Stimulated activated CD4-positive, alpha-beta T cell treated with anti-CD3 and anti-CD28 coated beads, Interleukin-12 subunit alpha, Interleukin-12 subunit beta, amount 100 ng/mL, for 4 hours (primary cell): ENCODE measurements around the gene TMEM89.

Experiments used
- DNase-seq: peaks from one replicate; pipeline ENCODE4 v3.0.0-alpha.2; 2020

TMEM89 gene, protein sequence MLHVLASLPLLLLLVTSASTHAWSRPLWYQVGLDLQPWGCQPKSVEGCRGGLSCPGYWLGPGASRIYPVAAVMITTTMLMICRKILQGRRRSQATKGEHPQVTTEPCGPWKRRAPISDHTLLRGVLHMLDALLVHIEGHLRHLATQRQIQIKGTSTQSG

DNA sequence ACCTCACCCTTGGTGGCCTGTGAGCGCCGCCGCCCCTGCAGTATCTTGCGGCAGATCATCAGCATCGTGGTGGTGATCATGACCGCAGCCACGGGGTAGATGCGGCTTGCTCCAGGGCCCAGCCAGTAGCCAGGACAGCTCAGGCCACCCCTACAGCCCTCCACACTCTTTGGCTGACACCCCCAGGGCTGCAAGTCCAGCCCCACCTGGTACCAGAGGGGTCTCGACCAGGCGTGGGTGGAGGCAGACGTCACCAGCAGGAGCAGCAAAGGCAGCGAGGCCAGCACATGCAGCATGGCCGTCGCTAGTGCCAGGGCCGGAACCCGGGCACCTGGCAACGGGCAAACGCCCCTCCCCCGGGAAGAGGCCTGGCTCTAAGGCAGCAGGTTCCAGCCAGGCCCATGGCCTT, at the start of gene TMEM89:
Gene TMEM89 (minus strand): TSS at position 309 of the 409 bp plus-strand sequence. CDS start 13 bp downstream, at position 296.
- DNase-seq = no peak

DNA sequence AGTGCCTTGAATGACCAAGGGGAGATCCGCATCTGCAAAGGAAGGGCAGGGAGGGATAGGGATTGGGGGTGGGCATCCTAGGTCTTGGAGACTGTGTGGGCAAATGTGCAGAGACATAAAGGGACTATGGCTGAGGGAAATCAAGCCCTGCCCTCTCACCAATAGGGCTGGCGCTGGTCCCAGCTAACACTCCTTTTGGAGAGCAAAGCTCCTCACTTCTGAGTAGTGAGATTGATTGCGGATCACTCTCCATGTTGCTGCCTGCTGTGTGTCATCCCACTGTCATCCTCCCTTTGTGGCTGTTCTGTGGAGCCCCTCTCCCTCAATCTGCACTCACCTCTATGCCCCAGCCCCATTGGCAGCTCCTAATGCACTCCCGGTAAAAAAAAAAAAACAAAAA, 43.4 kb upstream of the TMEM89 start:
- no peak for DNase-seq

DNA sequence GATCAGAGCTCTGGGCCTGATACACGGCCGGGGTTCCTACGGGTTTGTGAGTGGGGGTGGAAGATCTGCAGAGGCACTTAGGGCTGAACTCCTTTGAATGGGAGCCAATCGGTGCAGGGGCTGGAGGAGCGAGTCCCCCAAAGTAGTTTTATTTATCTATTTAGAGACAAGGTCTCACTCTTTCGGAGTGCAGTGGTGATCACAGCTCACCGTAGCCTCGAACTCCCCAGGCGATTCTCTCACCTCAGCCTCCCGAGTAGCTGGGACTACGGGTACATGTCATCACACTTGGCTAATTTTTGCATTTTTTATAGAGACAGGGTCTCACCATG, 42.7 kb upstream of the TMEM89 start:
- no peak for DNase-seq

DNA sequence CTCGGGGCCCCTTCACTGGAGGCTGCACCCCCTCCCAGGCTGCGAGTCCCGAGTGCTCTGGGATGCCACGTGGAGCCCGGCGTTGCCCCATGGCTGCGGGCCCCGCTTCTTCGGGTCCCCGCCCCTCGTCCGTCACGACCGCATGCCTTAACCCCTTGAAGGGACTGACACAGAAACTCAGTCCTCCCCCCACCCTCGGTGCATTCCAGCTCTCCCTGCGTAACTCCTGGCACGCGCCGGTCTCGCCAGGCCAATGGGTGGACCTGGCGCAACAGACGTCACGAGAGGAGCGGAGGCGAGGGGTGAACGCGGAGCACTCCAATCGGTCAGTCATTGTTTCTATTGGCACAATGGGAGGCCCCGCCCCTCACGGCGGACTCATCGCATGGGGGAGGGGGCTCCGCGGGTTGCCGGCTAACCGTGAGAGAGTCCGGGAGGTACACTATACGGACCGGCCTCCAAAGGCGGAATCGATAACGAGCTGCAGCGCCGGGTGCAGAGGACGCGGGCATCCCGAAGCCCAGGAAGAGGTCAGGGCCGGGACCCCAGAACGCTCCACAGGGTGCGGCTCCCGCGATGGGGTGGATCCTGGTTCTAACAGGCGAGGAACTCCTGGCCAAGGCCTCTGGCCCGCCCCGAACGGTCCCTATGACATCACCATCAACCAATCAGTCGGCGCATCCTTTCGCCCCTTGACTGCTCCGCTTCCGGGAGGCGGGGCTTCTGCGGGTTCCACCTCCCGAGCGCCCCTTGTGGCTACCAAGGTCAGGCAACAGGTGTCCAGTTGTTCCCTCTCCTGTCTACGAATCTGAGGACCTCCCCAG, 42.1 kb upstream of the TMEM89 start:
- DNase-seq = peak; percentile 81

DNA sequence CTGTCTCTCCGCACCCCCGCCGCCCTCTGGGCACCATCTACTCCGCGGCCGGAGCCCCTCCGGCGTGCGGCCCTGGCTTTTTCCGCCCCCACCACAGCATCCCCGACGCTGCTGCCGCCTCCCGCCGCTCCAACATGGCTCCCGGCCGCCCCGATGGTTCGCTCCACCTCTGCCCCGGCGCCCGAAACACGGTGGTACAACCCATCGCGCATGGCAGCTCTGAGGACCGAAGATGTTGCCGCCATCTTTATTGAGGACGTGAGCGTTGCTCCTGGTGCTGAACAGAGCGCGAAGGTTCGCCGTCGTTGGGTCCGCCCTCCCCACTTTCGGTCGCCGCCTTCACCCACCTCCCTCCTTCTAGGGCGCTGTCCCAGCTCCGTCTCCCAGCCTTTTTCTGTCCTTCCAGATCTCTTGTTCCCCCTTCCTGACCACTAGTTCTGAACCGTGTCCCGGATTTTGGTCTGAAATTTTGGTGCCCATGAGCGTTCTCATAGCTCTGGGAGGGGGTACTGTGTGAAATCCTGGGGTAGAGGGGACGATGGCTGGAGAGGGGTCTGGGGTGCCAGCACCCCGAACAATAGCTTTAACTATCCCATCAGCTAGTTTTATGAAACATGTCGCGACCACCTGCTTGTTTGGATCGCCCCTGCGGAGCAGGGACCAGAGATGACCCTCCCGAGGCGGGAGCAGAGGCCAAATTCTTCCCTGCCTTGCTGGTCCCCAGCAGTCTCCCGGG, 41.4 kb upstream of the TMEM89 start, which contains the start of gene CELSR3:
Gene CELSR3 (minus strand): TSS at position 134 of the 736 bp plus-strand sequence. CDS start 252 bp downstream, outside the sequence.
- peak; percentile 43 for DNase-seq

DNA sequence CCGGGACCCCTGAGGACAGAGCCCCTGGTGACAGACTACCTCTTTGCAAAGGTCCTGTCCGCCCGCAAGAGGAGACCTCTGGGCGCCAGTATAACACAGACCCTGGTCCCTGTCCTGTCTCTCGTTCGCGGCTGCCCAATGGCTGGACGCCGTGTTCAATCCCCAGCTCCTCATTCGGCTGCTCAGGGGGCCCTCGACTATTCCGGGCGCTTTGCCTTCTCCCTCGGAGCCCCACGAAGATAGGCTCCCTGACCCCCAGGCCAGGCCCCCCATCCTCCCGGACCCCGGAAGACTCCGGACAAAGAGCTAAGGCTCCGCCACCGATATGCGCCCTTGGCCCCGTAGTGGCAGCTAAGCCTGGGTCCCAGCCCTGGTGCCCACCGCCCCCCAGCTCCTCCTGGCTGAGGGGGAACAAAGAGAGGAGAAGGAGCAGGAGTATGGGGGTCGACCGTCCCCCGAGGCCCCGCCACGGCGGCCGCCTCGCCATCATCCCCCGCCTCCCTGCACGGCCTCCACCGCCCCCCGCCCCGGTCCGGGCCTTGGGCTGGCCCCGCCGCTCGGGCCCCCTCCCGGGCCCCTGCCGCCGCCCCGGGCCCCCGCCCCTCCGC, 40.7 kb upstream of the TMEM89 start:
- no peak for DNase-seq

DNA sequence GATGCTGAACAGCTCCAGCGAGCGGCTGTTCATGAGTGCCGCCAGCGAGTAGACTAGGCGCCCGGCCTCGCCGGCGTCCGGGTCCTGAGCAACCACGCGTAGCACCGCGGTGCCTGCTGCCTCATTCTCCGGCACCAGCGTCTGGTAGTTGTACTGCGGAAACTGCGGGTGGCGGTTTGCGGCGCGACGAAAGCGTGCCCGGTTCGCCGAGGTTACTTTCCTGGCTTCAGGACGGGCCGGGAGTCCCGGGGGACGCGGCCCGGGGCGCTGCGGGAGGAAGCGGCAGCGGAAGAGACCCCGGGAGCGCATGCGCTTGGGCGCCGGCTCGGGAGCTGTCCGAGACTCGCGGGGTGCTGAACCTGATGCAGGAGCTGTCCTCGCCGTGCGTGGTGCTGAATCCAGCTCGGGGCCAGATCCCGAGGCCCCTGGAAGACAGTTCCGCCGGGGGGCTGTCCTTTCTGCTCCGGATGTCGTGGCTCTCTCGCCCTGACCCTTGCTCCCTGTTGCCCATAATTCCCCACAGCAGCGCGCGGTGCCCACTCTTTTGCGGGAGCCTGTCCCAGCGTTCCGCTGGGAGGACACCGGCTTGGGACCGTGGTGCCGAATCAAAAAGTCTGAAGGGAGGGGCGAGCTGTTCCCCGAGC, 40.1 kb upstream of the TMEM89 start:
- peak; percentile 75 for DNase-seq

DNA sequence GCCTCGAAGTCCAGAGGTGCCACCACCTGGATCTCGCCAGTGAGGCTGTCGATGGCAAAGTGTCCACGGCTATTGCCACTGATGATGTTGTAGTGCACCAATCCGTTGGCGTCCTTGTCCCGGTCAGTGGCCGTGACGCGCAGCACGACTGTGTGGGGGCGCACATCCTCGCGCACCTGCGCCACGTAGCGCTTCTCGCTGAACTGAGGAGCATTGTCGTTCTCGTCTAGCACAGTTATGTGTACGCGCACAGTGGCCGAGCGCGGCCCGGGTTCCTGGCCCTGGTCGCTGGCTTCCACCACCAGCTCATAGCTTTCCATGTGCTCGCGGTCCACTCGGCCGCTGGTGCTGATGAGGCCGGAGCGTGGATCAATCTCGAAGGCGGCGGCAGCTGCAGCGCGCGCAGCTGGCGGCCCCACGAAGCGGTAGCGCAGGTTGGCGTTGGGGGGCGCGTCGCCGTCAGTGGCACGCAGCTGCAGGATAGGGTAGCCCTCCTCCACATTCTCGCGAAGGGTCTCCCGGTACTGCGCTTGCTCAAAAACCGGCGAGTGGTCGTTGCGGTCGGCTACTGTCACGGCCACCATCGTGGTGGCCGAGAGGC, 39.3 kb upstream of the TMEM89 start:
- no peak for DNase-seq

DNA sequence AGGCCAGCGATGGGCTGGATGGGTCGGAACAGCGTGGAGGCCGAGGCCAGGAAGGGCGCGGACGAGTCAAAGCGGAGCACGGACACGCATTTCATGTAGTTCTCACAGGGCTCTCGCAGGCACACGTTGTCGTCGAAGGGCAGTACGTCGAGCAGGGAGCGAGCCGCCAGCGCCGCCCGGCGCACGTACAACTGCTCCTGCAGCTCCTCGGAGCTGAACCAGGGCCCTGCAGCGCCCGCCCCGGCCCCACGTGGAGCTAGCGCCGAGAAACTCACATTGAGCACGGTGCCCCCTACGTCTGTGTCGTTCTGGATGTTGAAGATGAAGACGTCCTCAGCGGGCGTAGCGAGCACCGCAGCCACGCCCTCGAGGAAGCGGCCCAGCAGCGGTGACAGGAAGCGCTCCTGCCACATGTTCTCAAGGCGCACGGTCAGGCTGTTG, 35.3 kb upstream of the TMEM89 start:
- DNase-seq = peak; percentile 19

DNA sequence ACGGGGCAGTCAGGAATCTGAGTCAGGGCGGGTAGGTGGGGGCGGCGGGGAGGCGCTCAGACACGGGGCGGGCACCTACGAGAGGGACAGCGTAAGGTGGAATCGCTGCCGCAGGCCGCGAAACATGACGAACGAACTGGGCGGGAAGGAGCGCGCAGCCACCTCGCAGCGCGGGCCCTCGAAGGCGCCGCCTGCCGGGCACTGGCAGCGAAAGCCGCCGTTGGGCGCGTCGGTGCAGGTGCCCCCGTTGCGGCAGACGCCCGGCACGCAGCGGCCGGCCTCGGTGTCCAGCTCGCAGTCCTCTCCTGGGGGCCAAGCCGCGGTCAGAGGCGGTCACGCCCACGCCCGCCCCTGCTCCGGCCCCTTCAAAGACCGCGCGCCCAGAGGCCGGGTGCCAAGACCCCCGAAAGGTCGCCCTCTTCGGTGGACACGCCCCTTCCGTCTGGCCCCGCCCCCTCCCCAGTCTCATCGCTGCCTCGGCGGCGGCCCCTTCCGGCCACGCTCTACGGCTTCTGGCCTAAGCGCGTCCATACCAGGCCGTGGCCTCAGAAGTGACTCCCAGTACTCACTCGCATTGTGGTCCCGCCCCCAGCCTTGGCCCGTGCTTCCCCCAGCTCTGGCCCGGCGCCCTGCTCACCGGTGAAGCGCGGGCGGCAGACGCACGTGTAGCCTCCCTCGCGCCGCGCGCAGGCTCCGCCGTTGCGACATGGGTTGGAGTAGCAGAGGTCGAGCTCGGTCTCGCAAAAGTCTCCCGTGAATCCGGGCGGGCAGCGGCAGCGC, 34.7 kb upstream of the TMEM89 start:
- peak; percentile 83 for DNase-seq

DNA sequence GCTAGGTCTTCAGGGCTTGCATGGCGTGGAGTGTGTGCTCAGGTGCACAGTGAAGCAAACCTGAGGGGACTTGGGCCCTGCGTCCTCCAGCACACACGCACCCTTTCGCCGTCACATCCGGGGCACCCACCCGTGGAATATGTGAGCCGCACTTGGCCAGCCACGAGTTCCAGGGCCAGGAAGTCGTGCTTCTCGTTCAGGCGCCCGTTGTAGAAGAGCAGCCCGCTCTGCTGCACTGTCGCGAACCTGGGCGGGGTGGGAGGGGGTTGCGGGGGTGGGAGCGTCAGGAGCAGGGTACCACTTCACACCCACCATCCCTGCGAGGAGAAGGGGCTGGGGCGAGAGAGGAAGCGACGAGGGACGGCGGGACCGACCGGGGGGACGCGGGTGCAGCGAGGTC, 34.0 kb upstream of the TMEM89 start:
- peak; percentile 43 for DNase-seq

DNA sequence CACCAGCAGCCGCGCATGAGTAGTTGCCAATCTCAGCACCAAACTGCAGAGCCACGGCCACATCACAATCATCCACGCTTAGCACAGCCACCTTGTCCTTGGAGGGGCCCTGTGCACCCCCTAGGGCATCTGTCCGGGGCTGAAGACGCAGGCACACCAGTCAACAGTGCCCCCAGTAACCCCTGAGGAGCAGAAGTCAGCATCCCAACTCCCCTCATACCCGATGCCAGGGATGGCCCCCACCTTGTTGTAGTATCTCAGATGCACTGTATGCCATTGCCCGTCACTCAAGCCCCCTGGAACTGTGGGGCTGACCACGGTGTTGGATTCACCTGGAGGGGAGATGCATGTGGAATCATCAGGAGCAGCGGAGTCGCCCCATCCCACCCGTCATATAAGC, 33.5 kb upstream of the TMEM89 start:
- no peak for DNase-seq

DNA sequence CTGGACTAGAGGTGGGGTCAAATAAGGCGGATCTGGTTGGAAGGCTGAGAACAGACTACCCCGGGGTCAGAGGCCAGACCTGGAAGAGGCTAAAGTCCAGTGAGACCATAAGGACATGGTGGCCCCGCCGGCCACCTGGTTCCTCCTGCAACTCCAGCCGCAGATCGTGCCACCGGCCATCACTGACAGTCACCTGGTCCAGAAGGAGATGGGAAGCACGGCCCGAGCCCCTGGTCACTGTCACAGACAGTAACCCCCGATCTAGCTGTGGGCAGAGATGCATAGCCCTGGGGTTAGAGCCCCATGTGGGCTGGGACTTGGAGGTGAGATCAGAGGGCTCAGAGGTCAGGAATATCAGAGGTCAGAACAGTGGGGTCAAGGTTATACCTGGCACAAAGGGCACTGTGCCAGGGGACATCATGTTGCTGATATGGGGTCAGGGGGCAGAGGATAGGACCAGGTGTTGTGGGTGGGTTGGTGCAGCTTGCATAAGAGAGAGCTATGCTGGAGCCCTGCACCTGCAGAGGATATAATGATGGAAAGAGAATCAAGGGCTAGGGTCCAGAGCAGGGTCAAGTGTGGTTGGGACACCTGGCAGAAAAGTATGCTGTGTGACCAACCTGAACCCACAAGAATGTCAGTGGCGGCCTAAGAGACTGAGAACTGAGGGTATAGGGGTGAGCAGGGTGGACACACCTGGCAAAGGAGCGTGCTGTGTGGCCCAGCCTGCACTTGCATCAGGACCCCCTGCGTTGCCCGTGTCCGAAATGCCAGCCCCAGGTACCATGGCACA, 31.6 kb upstream of the TMEM89 start:
- no peak for DNase-seq

DNA sequence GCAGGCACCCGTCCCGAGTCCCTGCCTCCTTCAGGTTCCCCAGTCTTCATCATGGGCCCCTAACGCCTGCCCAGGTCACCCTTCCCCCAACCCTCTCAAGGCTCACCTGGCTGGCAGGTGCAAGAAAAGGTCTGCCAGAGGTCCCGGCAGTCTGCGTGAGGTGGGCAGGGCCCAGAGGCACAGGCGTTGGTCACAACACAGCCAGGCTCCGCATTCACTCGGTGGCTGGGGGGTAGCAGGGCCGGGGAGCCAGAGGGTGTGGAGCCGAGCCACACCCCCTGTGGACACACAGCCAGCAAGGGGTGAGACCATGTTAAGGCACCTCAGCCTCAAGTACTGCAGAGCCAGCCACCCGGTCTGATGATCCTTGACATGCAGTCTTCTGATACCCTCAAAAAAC, 30.2 kb upstream of the TMEM89 start:
- DNase-seq = no peak

DNA sequence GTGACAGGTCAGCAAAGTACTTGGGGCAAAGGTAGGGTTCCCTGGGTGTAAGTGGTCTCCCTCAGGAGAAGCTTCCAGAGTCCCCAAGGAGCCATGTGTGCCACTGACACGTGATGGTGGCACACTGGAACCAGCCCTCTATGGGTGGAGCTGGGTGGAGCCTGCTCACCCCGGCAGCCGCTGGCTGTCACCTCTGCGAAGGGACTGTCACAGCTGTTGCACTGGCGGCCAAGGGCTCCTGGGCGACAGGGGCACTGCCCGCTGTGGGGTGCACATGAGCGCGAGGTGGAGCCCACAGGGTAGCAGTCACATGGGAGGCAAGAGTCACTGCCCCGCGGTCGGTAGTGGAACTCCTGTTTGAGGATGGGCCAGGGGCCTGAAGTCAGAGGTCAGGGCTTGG, 29.2 kb upstream of the TMEM89 start:
- DNase-seq = no peak

DNA sequence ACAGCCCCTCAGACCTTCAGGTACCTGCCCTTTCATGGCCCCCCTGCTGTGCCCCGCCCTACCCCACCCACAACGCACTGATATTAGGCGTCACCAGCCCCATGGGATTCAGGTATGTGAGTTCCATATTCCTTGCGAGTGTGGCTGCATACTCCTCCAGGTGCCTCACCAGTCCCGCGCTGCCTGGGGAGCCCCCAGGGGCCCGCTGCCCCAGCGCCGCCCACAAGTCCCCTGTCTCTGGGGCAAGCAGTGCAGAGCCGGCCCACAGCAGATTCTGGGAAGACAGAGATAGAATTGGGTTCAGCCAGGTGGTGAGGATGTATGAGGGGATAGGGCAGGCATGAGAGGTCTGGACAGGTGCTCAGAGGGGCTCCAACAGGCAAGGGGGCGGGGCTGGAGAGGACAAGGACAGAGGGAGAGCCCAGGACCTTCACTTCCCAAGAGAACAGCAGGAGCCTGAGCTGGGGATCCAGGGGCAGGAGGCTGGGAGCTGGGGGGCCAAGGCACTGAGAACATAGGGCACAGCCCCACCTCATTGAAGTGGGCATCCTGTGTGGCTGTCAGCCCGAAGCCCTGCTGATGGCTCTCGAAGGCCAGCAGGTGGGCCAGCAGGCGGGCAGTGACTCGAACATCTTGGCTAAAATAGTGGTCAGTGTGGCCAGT, 26.8 kb upstream of the TMEM89 start:
- no peak for DNase-seq

DNA sequence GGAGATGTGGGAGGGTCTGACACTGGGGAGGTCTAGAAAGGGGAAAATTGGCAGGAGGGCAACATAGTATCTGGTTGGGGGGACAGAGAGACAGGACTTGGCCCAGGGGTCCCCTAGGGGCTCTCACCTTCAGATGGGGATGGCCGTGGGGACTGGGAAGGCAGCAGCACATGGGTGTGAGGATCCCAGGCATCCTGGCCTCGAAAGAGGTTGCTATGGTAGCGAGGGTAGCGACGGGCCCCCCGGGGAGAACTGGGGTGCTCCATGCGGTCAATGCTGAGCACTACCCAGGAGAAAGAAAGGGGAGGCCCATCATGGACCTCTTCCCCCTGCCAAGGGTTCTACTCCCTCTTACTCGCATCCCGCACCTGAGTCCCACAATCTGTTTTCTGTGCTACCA, 26.1 kb upstream of the TMEM89 start:
- DNase-seq = no peak

DNA sequence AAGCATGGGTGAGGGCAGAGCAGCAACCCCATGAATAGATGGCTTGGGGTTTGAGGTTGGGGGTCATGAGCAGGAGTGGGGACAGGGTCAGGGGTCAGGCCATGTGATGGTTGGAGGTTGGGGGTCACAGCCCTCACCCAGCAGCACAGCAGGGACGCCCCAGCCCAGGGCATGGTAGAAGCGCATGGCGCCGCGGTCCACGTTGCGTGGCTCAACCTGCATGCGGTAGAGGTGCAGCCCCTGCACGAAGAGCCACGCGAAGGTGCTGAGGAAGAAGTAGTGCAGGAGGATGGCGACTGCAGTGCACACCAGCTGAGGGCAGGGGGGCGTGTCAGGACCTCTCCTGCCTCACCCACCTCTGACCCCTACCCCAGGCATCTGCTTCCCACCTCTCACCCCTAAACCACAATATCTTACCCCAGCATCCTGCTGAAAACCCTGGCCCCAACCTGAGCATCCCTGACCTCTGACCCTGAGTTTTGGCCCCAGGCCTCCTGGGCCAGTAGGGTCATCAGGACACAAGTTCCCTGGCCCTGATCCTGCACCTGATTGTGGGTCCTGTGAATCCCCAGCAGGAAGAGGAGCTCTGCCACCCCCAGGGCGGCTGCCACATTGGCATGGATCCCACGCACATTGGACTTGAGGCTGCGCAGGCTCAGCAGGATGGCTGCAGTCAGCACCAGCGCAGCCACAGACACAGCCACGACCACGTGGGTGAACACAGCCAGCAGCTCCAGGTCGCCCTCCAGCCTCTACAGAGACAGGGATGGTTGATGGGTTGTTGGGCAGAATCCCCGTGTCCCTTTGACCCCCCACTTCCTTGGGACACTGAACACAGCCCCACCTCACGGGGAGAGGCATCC, 23.6 kb upstream of the TMEM89 start:
- no peak for DNase-seq

DNA sequence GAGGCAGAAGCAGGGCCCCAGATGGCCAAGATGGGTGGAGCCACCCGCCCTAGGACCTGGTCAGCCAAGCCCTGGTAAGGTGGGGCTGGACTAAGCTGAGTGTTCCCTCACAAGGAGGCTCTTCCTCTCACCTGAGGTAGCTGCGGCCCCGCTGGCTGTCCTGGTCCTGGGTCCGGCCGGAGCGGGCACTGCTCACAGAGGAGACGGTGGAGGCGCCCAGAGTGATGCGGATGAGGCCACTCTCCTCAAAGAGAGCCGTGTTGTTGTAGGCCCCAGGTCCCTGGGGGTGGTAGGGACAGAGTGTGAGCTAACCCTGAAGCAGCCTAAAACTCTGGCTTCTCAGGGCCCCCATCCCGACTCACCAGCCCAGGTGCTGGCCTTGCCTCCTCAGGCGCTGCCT, 21.0 kb upstream of the TMEM89 start:
- no peak for DNase-seq
